HG03469 (cell line): Measurements from ENCODE around the gene RS1.

Experiments used
- ATAC-seq: cut with Tn5 transposase; IDR thresholded peaks from one replicate; pipeline ENCODE4 v1.9.1; 2021; ENCODE audit warnings: mild to moderate bottlenecking, moderate library complexity, moderate number of reproducible peaks; ENCODE audit not compliant: unreplicated experiment

Gene RS1

DNA sequence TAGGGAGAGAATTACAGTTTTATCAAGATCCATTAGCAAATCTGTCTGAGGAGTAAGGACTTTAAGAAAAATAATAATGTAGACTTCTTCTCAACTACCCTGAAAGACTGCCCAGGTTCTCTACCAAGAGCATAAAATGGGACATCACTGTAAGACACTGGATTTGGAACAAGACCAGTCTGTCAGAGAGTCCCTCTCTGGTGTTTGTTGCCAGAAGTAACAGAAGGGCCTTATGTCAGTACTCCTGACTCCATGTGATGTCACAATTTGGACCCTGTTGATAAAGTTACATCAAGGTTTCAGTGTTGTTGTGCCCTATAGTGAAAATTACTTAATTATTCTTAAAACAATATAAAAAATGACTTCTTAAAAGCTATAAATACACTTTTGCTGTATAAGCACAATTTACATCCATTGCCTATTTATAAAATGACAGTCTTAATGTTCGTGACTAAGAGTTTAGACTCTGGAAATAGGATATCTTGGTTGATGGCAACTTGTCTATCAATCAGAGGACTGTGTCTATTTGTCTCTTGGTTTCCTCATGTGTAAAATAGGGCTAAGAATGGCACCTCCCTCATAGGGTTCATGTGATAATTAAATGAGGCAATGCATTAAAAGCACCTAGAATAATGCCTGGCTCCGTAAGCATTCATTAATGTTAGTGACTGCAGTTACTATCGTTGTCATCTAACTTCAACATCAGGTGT lies 57.8 kb downstream of the RS1 start:
- ATAC-seq: no peak

GRCh38 chrX:18607966-18608365 lies 63.9 kb downstream of the RS1 start:
- no peak for ATAC-seq

- no peak for ATAC-seq
These were observed 73.5 kb downstream of the RS1 start for GRCh38 chrX:18598413-18598812.

- no peak for ATAC-seq
These were observed 75.8 kb downstream of the RS1 start for GRCh38 chrX:18596096-18596495.

- no peak for ATAC-seq
These were observed 77.8 kb downstream of the RS1 start for GRCh38 chrX:18594079-18594478.

DNA sequence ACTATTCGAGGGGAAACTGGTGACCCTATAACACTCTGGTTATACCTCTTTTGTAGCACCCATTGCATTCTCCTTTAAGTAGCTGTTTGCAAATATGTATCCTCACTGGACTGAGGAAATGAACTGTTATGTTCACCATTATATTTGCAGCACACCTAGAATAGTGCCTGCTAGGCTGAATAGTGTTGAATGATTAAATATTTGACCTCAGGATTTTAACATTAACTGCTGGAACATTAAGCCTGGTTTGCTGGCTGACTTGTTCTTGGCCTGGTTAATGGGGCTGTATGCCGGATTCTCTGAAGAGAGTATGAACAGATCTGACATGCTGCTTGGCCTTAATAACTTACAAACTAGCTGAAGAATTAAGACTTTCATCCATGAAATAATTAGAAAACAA lies 80.1 kb downstream of the RS1 start:
- ATAC-seq: no peak
